Subcutaneous preadipocyte (primary cell): ENCODE measurements around the gene RAD51D. TPM values are rescaled to one million over a fixed set of nuclear protein-coding genes. Genes with fewer than 3 reads are reported as not detected.
A peak's percentile ranks its signal among the peaks of the same experiment; 100 is the strongest.

Experiments used
- small RNA-seq: library from RNA; depleted of rRNA; stranded (forward); fragments of <200 nt; gene quantifications from one replicate; pipeline ENCODE3, GENCODE V24; 2012
- total RNA-seq: library from RNA; depleted of rRNA; stranded (reverse); fragments of >200 nt; gene quantifications from 2 replicates; pipeline ENCODE4 v1.2.3, GENCODE V29; 2012

The RAD51D gene
- total RNA-seq, result 6.2 and 11.9 TPM in 2 replicates

DNA sequence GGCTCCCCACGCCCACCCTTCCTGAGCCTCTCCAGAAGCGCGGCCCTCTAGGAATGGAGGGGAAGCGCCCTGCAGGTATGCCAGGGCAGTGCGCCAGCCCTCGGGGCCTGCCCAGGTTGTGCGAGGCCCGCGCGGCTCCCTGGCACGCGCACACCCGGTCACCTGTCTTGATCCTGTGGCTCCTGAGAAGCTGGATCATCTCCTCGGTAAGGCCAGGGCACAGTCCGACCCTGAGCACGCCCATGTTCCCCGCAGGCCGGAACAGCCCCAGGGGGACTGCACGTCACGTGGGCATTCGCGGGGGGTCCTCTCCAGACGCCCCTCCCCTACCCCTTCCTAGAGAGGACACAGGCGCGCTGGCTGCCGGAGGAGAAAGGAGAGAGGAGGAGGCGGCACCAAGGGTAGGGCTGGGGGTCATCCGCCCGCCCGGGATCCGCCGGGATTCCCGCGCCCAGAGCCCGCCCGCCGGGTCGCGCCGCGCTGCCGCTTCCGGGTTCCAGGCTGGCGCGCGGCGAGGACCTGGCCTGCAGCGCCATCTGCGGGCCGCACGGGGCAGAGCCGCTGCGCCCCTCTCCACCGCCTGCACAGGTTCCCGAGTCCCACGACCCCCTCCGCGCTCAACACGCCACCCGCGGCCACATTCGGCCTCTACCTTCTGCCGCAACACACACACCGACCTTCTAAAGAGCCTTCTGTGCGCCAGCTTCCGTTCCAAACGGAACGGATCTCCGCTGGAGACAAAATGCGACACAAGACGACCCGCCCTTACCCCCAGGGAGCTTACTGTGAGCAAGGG lies at the start of gene RAD51D:
Gene RAD51D, minus strand, starts transcription at position 491 of the 796 bp plus-strand sequence. Its CDS starts 247 bp downstream, at position 244.

DNA sequence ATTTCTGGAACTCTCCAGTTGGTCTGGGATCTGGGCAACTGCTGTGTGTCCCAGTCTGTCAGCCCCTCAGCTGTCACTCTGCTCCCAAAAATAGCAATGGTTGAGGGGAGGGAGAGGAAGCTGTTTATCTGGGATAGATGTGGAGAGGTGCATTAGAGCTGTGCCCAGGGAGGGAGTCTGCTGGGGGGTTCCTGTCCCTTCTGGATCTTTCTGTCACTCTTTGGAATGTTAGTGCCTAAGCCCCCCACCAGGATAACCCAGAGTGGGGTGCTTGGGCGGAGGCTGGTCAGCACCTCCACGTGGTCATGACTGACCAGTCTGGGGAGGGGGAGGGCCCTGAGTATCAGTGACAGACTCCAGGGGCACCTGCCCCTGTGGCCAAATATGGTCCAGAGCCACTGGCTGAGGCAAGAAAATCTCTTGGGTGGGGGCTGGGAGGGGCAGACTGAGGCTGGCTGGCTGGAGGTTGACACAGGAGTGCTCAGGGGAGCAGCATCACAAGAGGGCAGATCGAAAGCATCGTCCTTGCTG lies 27.8 kb upstream of the RAD51D start, which contains the start of gene UNC45B:
Gene UNC45B, plus strand, starts transcription at position 443 of the 531 bp plus-strand sequence. CDS start 447 bp downstream, outside the sequence.

DNA sequence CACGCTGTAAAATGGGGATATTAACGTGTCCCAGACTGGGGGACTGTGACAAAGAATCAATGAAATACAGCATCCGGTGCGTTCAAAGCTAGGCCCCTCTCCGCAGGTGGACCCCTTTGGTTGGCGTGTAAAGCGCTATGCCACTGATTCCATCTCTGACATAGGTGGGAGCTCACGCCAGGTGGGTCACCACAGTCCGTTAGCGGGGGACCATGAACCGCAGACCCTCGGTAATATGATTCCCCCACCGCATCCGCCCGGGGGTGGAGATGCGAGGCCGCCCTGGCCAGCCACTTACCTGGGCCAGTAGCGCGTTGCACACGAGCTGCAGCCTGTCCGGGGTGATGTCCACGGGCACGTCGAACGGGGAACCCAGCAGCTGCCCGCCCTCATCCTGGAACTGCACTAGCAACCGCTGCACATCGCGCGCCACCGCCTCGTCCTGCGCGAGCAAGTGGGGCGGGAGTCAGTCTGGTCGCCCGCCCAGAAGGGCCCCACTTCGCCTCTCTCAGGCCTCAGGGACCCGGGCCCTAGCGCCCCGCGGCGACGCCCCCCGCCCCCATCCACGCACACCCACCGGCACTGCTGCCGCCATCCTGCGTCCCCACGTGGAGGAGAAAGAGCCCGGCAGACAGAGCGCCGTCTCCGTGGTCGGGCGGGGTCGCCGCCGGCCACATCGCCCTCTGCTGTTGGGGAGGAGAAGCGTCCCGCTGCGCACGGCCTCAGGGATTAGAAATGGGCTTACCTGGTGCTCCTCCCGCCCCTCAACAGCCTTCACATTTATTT lies 22.2 kb upstream of the RAD51D start, which contains the start of gene NLE1:
Gene NLE1, minus strand, starts transcription at position 623 of the 786 bp plus-strand sequence. Its CDS starts 28 bp downstream, at position 595.

DNA sequence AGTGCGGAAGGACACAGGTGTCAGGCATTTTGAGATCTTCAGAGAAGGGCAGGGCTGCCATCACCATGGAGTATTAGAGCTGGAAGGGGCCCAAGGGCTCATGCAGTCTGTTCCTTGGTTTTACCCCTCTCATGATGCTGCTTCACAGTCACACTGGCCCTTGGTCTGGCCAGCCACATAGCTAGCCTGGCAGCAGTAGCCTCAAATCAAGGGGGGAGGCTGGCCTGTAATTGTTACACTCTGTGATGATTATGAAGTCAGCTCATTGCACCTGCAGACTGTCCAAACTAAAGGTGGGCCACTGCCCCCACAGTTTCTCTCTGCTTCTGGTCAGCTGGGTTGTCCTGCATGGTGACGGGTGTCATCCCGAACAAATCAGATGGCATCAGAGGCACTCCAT lies 1.7 kb upstream of the RAD51D start, which contains the start of gene FNDC8:
Gene FNDC8, plus strand, starts transcription at position 301 of the 400 bp plus-strand sequence. Its CDS starts 79 bp downstream, at position 380.

DNA sequence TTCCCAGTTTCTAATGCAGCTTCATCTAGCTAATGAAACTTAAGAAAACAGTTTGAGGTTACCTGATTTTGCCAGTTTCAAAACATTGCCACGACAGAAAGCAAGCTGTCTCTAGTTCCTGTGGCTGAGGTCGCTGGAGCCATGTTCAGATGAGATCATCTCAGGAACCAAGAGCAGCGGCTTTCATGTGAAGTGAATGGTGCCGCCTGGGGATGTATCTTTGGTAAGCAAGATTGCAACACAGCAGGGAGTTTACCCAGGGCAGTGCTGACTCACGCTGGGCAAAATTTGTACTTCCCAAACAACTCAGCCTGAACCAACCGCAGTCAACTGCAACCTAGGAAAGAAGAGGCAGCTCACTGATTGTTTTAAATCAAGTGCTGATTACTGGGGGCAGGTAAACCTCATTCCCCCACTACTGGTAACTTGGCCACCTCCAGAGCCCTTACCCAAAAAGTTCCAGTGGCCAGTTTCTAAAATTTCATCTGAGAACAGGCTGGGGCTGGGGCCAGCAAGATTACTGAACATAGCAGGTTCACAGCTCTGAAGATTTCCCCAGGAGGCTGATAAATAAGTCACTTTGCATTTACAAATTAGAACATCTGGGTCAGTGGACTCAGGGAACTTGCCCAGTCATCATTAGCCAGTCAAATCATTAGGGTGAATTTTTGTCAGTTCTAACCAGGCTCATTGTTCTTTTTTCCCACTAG lies 56.0 kb downstream of the RAD51D start, which contains the start of gene RFFL:
Gene RFFL, minus strand, starts transcription at position 194 of the 710 bp plus-strand sequence. CDS start 37,154 bp downstream, outside the sequence.

Small RNAs within 50 kb of the gene (small RNA-seq; reads per million reads assigned to genes)
- gene AC004223.1 (0.57 reads per million, percentile 35 among the genes with 10 or more reads in this experiment), gene RNU6-840P (not detected)

Other genes with a start within 250 kb of the RAD51D start
- 0.37 and 0.78 TPM in 2 replicates for gene CCT6B, start 158.4 kb downstream of the RAD51D start, total RNA-seq
- 9.4 and 9.6 TPM in 2 replicates for gene ZNF830, start 158.3 kb downstream of the RAD51D start, total RNA-seq
- gene LIG3, start 139.3 kb downstream of the RAD51D start, total RNA-seq, result 18.0 and 31.9 TPM in 2 replicates
- 21.3 and 26.8 TPM in 2 replicates for gene RFFL, start 56.2 kb downstream of the RAD51D start, total RNA-seq
- gene FNDC8, start 1.8 kb upstream of the RAD51D start, total RNA-seq, result not detected in 2 replicates
- gene NLE1, start 22.4 kb upstream of the RAD51D start, total RNA-seq, result 28.7 and 31.1 TPM in 2 replicates
- not detected in 2 replicates for gene UNC45B, start 28.0 kb upstream of the RAD51D start, total RNA-seq
- not detected in 2 replicates for gene SLC35G3, start 74.5 kb upstream of the RAD51D start, total RNA-seq
- 47.4 and 55.3 TPM in 2 replicates for gene SLFN5, start 123.2 kb upstream of the RAD51D start, total RNA-seq